ENCODE results near the gene PC.

- TF ChIP-seq, protein P1, sequence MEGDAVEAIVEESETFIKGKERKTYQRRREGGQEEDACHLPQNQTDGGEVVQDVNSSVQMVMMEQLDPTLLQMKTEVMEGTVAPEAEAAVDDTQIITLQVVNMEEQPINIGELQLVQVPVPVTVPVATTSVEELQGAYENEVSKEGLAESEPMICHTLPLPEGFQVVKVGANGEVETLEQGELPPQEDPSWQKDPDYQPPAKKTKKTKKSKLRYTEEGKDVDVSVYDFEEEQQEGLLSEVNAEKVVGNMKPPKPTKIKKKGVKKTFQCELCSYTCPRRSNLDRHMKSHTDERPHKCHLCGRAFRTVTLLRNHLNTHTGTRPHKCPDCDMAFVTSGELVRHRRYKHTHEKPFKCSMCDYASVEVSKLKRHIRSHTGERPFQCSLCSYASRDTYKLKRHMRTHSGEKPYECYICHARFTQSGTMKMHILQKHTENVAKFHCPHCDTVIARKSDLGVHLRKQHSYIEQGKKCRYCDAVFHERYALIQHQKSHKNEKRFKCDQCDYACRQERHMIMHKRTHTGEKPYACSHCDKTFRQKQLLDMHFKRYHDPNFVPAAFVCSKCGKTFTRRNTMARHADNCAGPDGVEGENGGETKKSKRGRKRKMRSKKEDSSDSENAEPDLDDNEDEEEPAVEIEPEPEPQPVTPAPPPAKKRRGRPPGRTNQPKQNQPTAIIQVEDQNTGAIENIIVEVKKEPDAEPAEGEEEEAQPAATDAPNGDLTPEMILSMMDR (IDR thresholded peaks at IDR 0.05): no peak
- no peak for TF ChIP-seq POLR2A (IDR thresholded peaks at IDR 0.05)
These were observed 28.0 kb upstream of the PC start for GRCh38 chr11:66986178-66986545.

All from ovary (tissue), 3 donors.